Ishikawa (cell line): ENCODE results near the gene CD55.

Experiments
- CEBPB ChIP-seq: IDR thresholded peaks from 2 replicates; pipeline ENCODE4 v1.6.1; 2012
- CREB1 ChIP-seq: IDR thresholded peaks from 2 replicates; pipeline ENCODE4 v1.6.1; 2012; ENCODE audit warnings: low read depth
- EGR1 ChIP-seq: IDR thresholded peaks from 2 replicates; pipeline ENCODE4 v1.6.1; 2012
- EP300 ChIP-seq: IDR thresholded peaks from 2 replicates; pipeline ENCODE4 v1.6.1; 2012; ENCODE audit warnings: borderline replicate concordance
- FOXM1 ChIP-seq: IDR thresholded peaks from 2 replicates; pipeline ENCODE4 v1.6.1; 2012; ENCODE audit warnings: low read depth, borderline replicate concordance
- MAX ChIP-seq: IDR thresholded peaks from 2 replicates; pipeline ENCODE4 v1.6.1; 2012
- NFIC ChIP-seq: IDR thresholded peaks from 2 replicates; pipeline ENCODE4 v1.6.1; 2012
- RAD21 ChIP-seq: IDR thresholded peaks from 2 replicates; pipeline ENCODE4 v1.6.1; 2012; ENCODE audit warnings: low read depth
- REST ChIP-seq: IDR thresholded peaks from 2 replicates; pipeline ENCODE4 v1.6.1; 2012; ENCODE audit warnings: low read depth, mild to moderate bottlenecking
- TAF1 ChIP-seq: IDR thresholded peaks from 2 replicates; pipeline ENCODE4 v1.6.1; 2012; ENCODE audit warnings: low read depth, mild to moderate bottlenecking
- TCF12 ChIP-seq: IDR thresholded peaks from 2 replicates; pipeline ENCODE4 v1.6.1; 2012; ENCODE audit warnings: low read depth
- TEAD4 ChIP-seq: IDR thresholded peaks from 2 replicates; pipeline ENCODE4 v1.6.1; 2012
- YY1 ChIP-seq: IDR thresholded peaks from 2 replicates; pipeline ENCODE4 v1.6.1; 2012; ENCODE audit warnings: low read depth
- ZBTB7A ChIP-seq: IDR thresholded peaks from 2 replicates; pipeline ENCODE4 v1.6.1; 2012; ENCODE audit warnings: low read depth
- TF ChIP-seq, protein P1 (sequence below): IDR thresholded peaks from 2 replicates; pipeline ENCODE4 v1.6.1; 2012

CD55 gene

GRCh38 chr1:207355060-207355459 lies 33.6 kb downstream of the CD55 start:
- TF ChIP-seq FOXM1 (no peak), RAD21 (no peak), NFIC (no peak), MAX (no peak), EP300 (no peak)
- TF ChIP-seq, protein P1, sequence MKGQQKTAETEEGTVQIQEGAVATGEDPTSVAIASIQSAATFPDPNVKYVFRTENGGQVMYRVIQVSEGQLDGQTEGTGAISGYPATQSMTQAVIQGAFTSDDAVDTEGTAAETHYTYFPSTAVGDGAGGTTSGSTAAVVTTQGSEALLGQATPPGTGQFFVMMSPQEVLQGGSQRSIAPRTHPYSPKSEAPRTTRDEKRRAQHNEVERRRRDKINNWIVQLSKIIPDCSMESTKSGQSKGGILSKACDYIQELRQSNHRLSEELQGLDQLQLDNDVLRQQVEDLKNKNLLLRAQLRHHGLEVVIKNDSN = no peak

DNA sequence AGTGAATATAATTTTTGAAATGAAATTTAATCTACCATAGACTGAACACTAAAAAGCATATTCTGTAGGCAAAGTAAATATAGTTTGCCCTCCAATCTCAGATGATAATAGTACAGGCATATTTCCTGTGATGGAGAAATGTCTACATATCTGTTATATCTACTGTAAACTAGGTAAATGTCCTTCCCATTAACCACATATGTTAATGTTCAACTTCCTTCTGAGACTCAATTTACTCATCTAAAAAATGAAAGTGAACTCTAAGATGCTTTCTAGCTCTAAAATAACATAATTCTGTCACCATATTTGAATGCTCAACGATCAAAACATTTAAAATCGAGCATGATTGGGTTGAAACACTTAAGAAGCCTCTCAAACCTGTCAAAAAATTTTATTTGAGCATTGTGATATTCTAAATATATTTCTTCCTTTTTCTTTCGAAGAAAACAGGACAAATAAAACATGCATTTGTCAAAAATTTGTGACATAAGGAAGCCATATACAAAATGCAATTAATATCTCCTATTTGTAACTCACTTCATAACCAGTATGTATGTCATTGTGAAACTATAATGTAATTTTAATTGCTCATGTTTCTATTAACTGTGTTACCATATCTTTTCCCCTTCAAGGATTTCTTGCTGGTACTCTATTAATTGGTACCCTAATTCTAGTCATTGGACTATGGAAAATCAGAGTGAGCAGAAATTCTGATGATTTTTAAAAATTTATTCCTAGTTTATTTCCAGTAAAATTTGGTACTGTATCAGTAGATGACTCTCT lies 34.2 kb downstream of the CD55 start:
- TF ChIP-seq ZBTB7A (no peak), TAF1 (no peak)
- TF ChIP-seq, protein P1 = no peak

DNA sequence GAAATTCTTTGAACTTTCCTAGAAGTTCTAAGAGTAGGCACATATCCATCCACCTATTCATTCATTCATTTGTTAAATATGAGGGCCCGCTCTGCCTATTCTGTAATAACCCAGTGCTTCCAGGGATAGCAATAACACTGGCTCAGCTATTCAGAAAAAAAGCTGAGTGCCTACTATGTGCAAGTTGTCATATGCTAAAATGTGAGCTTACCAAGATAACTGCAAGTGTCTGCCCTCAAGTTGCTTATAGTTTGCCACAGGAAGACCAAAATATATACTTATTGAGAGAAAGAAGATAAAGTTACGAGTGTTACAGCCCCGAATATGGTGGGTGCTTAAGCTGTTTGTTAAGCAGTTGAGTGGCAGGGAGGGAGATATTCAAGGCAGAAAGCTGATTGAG lies 39.6 kb downstream of the CD55 start:
- TF ChIP-seq, protein P1 = no peak
- TF ChIP-seq EGR1 = no peak
- no peak for TF ChIP-seq ZBTB7A
- TF ChIP-seq EP300 = no peak
- TF ChIP-seq REST = no peak
- TF ChIP-seq RAD21 = no peak
- TF ChIP-seq TEAD4 = no peak
- no peak for TF ChIP-seq TAF1
- TF ChIP-seq CREB1 = no peak
- TF ChIP-seq NFIC = no peak

DNA sequence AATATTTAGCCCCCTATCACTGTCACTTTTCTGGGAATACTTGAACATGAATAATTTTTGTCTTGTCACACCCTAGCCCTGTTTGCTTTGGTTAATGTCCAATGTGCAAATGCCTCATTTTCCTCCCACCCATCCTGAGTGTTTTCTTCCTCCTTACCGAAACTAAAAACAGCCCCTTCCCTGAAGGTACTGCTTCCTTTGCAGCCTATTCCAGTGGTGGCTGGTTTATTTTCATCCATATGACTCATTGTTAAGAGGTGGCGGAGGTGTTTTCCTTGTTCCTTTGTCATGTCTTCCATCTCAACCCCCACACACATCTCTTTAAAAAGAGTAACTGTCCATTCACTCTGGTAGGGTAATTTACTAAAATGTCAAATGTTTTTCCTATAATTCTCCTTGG lies 40.4 kb downstream of the CD55 start:
- no peak for TF ChIP-seq EGR1
- TF ChIP-seq CREB1 = no peak

DNA sequence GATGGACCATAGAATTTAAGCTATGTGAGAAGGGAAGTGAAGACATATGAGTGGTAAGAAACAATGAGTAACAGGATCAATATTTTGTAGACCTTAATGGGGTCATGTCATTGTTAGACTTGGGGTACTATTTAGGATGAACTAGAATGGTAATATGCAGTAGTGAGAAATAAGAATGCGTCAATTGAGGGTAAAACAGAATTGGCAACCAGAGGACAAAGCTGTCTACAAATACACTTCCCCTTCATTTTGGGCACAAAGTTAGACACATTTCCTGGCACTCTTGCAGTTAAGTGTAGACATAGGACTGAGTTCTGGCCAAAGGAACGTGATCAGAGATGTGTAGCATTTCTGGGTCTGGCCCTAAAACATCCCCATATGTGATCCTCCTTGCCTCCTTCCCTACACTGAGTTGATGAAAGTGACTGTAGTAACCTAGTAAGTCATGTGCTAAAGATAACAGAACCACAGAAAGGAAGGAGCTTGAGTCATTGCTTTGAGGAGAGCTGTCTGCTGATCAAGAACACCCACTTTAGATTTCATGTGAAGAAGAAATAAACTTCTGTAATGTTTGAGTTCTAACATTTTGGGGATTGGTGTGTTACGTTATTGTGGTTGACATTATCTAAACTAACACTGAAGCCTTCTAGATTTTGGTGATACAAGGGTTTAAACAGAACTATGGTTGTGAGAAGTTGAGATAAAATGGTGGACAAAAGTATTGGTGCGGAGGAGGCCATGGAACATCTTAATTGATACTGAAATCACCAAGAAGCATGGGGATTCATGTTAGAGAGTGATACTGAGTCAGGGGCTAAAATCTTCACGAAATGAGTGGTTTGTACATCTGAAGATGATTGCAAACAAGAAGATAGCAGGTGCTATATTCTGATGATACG lies 41.7 kb downstream of the CD55 start:
- no peak for TF ChIP-seq YY1
- no peak for TF ChIP-seq EP300
- no peak for TF ChIP-seq TEAD4

DNA sequence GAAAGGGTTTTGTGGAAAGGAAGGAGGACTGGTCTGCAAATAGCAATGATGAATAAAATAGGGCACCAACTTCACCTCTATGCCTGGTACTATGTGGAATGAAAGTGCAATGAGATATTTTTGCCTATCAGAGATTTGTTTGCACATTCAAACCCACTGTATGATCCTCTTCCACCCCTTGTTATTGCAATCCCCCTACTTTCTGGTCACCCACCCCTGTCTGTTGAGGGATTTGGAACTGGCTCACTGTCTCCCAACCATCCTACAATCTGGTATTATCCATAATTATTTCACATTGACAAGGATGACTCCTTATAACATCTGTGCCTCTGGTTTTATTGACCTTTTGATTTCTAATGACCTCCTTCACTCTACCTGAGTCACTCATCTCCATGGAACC lies 42.4 kb downstream of the CD55 start:
- TF ChIP-seq CREB1 = no peak
- TF ChIP-seq TAF1 = no peak

DNA sequence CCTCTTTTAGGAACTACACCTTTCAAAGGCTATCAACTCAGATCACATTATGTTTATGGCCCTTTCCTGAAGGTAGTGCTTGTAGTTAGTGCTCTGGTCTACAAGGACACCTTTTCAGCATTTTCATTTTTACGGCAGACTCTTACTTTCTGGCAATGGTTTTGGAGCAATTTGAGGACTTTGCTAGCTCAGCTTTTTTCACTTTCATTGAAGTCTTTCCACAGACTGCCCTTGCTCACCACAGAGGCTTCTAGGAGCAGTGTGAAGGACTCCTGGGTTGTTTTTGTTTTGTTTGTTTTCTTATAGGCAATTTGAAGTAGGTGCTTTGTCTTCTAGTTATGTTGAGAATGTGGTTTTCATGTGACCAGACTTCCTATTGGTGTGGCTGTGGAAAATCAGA lies 43.1 kb downstream of the CD55 start:
- TF ChIP-seq MAX (no peak), YY1 (no peak), CREB1 (no peak), EP300 (no peak), TCF12 (no peak), NFIC (no peak), FOXM1 (no peak), EGR1 (no peak), REST (no peak), TEAD4 (no peak), ZBTB7A (no peak), TAF1 (no peak), CEBPB (no peak), RAD21 (no peak)
- TF ChIP-seq, protein P1 = no peak
